Upper lobe of right lung (tissue), 1 donor: Measurements from ENCODE around the gene MORN2. TPM values are rescaled to one million over a fixed set of nuclear protein-coding genes. Genes with fewer than 3 reads are reported as not detected.
"Not testable (repeated sequence)": the region's sequence is repeated elsewhere in the genome, so short reads cannot be mapped to it uniquely, and the experiment has no call there.

ENCODE experiments used
- ATAC-seq: fragments of 200-7000 bp; cut with Tn5 transposase; one replicate; pipeline ENCODE4 v1.9.1; 2020; ENCODE audit warnings: mild to moderate bottlenecking, moderate library complexity
- DNase-seq: peaks from one replicate; pipeline ENCODE4 v3.0.0-alpha.2; 2020
- H3K27ac ChIP-seq: fragments of 200-600 bp; one replicate; pipeline ENCODE4 v1.8.0; 2022
- H3K27me3 ChIP-seq: fragments of 200-600 bp; one replicate; pipeline ENCODE4 v1.8.0; 2022; ENCODE audit warnings: mild to moderate bottlenecking
- H3K36me3 ChIP-seq: fragments of 200-600 bp; one replicate; pipeline ENCODE4 v1.8.0; 2022
- H3K4me1 ChIP-seq: fragments of 200-600 bp; one replicate; pipeline ENCODE4 v1.8.0; 2022
- H3K4me3 ChIP-seq: fragments of 200-600 bp; one replicate; pipeline ENCODE4 v1.8.0; 2022; ENCODE audit warnings: mild to moderate bottlenecking
- H3K9me3 ChIP-seq: fragments of 200-600 bp; one replicate; pipeline ENCODE4 v1.8.0; 2022
- intact Hi-C: fragments of 100-400 bp; cut with DNase I; formaldehyde crosslinking; loops from one replicate; pipeline ENCODE4 v1.11.0; 2022
- long read RNA-seq: library from polyadenylated mRNA; unstranded; transcript quantifications from one replicate; pipeline ENCODE4 v2.0.0, GENCODE V29; 2021
- total RNA-seq: library from RNA; stranded (reverse); fragmentation: NEBNext Ultra II Directional; extraction: Animal tissue kit (Norgen Biotek cat#: 25700); gene quantifications from one replicate; pipeline ENCODE4 v1.2.1, GENCODE V29; 2021
- TF ChIP-seq, protein P1 (sequence below): fragments of 200-600 bp; IDR thresholded peaks from one replicate; pipeline ENCODE4 v1.8.0; 2022; ENCODE audit warnings: antibody characterized with exemption
- donor health status: DM: no; HTN: yes; CAD: no; lungs with severe emphysema.

The MORN2 gene
- total RNA-seq = 6.4 TPM
- long read RNA-seq, partial matches to known transcripts = 0 of 2 reads
- long read RNA-seq, other reads (novel, unspliced or antisense) = 0 of 2 reads

DNA sequence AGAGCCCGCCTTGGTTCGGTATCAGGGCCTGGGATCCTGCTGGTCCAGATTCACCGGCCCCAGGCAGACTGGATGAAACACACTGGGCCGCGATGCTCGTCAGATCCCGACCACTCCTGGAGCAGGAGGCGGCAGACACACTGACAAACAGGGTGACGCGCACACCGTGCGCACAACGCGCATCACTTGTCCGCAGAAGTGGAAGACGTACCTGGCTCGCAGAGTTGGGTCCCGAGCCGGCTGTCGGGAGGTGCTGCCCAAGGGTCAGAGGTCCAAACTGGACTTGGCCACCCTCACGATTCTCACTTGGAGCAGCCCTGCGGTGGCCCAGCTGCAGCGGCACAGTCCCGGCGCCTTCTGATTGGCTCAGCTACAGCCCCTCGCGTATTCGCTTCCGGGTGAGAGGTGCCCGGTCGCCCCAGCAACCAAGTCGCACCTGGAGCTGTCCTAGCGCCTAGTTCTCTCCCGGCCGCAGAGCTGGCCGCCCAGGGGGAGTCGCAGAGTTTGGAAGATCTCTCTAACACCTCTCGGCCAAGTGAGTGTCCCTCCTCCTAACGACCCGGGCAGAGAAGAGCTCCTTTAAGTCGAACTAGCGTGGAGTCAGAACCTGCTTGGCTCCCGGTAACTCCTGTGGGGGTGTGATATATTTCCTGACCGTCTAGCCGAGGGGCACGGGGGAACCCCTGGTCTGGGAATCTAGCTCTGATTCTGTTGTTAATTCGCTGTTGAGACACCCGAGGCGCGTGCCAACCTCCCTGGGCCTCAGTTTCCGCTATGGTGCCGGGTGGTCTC is at the start of gene MORN2, which contains the start of gene DHX57:
Gene MORN2, plus strand, starts transcription at position 401 of the 792 bp plus-strand sequence.
Gene DHX57, minus strand, starts transcription at position 359 of the 792 bp plus-strand sequence. CDS start 7,529 bp downstream, outside the sequence.
- peak; percentile 100 for ATAC-seq
- Histone ChIP-seq H3K4me3 (peak within 1 kb of the TSS; percentile 88), H3K27me3 (no peaks in the 10 kb centered on the region), H3K36me3 (peaks cover 5% of the 10 kb centered on the region), H3K27ac (peak within 1 kb of the TSS; percentile 83), H3K9me3 (no peaks in the 10 kb centered on the region), H3K4me1 (peaks cover 13% of the 10 kb centered on the region)
- TF ChIP-seq, protein P1, sequence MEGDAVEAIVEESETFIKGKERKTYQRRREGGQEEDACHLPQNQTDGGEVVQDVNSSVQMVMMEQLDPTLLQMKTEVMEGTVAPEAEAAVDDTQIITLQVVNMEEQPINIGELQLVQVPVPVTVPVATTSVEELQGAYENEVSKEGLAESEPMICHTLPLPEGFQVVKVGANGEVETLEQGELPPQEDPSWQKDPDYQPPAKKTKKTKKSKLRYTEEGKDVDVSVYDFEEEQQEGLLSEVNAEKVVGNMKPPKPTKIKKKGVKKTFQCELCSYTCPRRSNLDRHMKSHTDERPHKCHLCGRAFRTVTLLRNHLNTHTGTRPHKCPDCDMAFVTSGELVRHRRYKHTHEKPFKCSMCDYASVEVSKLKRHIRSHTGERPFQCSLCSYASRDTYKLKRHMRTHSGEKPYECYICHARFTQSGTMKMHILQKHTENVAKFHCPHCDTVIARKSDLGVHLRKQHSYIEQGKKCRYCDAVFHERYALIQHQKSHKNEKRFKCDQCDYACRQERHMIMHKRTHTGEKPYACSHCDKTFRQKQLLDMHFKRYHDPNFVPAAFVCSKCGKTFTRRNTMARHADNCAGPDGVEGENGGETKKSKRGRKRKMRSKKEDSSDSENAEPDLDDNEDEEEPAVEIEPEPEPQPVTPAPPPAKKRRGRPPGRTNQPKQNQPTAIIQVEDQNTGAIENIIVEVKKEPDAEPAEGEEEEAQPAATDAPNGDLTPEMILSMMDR = no peak
- DNase-seq = peak; percentile 95
- intact Hi-C loops = no loop called here

DNA sequence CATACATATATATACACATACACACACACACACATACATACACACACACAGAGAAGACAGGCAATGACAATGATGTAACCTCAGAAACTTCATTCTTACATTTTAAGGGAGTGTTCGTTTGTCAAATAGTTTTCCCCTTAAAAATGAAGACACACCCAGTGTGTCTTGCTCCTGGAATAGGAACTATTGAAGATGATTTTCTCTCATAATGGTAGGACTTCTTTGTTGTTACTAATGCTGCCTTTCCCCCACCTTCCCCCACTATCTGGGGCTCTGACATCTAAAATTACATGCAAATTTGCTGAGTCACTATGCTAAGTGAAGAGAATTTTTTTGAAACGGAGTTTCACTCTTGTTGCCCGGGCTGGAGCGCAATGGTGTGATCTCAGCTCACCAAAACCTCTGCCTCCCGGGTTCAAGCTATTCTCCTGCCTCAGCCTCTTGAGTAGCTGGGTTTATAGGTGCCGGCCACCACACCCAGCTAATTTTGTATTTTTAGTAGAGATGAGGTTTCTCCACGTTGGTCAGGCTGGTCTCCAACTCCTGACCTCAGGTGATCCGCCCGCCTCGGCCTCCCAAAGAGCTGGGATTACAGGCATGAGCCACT is 48.1 kb upstream of the MORN2 start:
- intact Hi-C loops, H3K9me3 ChIP-seq, DNase-seq, ATAC-seq, H3K4me3 ChIP-seq, H3K27me3 ChIP-seq, H3K4me1 ChIP-seq, H3K27ac ChIP-seq: not testable (repeated sequence)
- H3K36me3 ChIP-seq = peaks cover 33% of the 10 kb centered on the region

DNA sequence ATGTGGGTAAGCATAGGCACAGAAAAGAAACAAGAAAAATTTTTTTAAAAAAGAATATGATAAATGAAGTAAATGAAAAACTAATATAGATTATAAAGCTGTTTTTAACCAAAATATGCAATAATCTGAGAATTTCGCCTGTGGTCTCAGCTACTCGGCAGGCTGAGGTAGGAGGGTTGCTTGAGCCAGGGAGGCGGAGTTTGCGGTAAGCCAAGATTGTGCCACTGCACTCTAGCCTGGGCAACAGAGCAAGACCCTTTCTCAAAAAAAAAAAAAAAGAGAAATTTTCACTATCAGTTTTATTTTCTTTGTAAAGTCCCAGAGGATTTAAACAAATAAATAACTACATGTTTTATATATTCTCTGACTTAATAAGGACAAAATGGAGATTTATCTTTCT is 47.3 kb upstream of the MORN2 start:
- intact Hi-C loops = no loop called here
- TF ChIP-seq, protein P1 = no peak
- H3K36me3 ChIP-seq = peaks cover 31% of the 10 kb centered on the region
- H3K4me1 ChIP-seq = no peaks in the 10 kb centered on the region
- H3K27ac ChIP-seq = no peak overlapping the region
- no peaks in the 10 kb centered on the region for H3K27me3 ChIP-seq
- H3K9me3 ChIP-seq = no peaks in the 10 kb centered on the region
- no peak for DNase-seq
- no peak for ATAC-seq
- no peak overlapping the region for H3K4me3 ChIP-seq

DNA sequence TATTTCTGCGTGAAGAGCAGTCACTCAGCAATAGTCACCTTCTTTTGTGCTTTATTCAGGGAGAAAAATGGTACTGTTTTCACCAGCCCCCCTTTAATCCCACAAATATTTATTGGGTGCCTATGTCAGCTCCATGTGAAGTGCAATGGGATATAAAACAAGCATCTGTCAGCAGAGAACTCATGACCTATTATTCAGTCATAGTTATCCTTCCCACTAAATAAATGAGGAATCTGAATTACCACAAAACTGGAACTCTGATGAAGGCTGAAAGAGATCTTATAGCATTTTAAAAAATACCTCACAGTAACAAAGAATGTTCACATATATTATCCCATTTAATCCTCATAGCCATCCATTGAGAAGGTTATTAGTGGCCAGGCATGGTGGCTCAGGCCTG is 45.8 kb upstream of the MORN2 start:
- intact Hi-C loops = no loop called here
- Histone ChIP-seq H3K27ac (no peak overlapping the region), H3K4me3 (no peak overlapping the region), H3K27me3 (no peaks in the 10 kb centered on the region), H3K36me3 (peaks cover 26% of the 10 kb centered on the region), H3K9me3 (no peaks in the 10 kb centered on the region), H3K4me1 (no peaks in the 10 kb centered on the region)
- DNase-seq (no peak), ATAC-seq (no peak)
- TF ChIP-seq, protein P1 = no peak

DNA sequence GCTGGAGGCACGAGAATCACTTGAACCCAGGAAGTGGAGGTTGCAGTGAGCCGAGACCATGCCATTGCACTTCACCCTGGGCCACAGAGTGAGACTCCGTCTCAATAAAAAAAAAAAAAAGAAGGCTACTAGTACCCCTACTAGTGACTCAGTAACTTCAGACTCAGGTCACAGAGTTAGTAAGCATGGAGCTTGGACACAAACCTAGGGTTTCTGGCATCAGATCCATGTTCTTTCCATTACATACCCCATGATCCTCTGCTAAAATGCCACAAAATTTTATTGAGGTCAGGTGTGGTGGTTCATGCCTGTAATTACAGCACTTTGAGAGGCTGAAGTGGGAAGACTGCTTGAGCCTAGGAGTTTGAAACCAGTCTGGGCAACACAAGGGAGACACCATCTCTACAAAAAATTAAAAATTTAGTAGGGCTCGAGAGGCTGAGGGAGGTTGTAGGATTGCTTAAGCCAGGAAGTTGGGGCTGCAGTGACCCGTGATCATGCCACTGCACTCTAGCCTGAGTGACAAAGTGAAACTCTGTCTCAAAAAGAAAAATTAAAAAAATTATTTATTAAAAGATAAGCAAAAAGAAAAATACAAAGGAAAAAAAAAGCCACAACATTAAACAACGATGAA is 45.1 kb upstream of the MORN2 start:
- Histone ChIP-seq H3K9me3 (no peaks in the 10 kb centered on the region), H3K27ac (peak overlapping the region; percentile 8), H3K36me3 (peaks cover 21% of the 10 kb centered on the region), H3K4me1 (no peaks in the 10 kb centered on the region), H3K27me3 (no peaks in the 10 kb centered on the region), H3K4me3 (no peak overlapping the region)
- intact Hi-C loops = no loop called here
- DNase-seq (no peak), ATAC-seq (peak; percentile 61)
- TF ChIP-seq, protein P1 = no peak
